HG03521 (cell line): ENCODE data around the gene PFKFB4.

Experiments
- ATAC-seq: cut with Tn5 transposase; IDR thresholded peaks from one replicate; pipeline ENCODE4 v1.9.1; 2021; ENCODE audit warnings: mild to moderate bottlenecking, moderate library complexity; ENCODE audit not compliant: unreplicated experiment

Gene PFKFB4

GRCh38 chr3:48556796-48557626 is at the start of gene PFKFB4:
Gene PFKFB4, minus strand, starts transcription at chr3:48556803. Its CDS starts 26 bp downstream, at chr3:48556777.
- ATAC-seq = peak; percentile 87

GRCh38 chr3:48601622-48601994 is 45.0 kb upstream of the PFKFB4 start:
- no peak for ATAC-seq

GRCh38 chr3:48600711-48601621 is 44.4 kb upstream of the PFKFB4 start:
- no peak for ATAC-seq

- ATAC-seq = no peak
These were observed 43.1 kb upstream of the PFKFB4 start for GRCh38 chr3:48599509-48600285.

- no peak for ATAC-seq
These were observed 42.5 kb upstream of the PFKFB4 start for GRCh38 chr3:48599077-48599501.

- no peak for ATAC-seq
These were observed 41.9 kb upstream of the PFKFB4 start for GRCh38 chr3:48598323-48599076.

GRCh38 chr3:48597408-48597800 is 40.8 kb upstream of the PFKFB4 start:
- no peak for ATAC-seq

GRCh38 chr3:48596676-48597407 is 40.2 kb upstream of the PFKFB4 start:
- no peak for ATAC-seq

GRCh38 chr3:48596157-48596556 is 39.6 kb upstream of the PFKFB4 start:
- no peak for ATAC-seq

- no peak for ATAC-seq
These were observed 39.0 kb upstream of the PFKFB4 start for GRCh38 chr3:48595526-48596121.

GRCh38 chr3:48595075-48595525 is 38.5 kb upstream of the PFKFB4 start, which contains the start of gene COL7A1:
Gene COL7A1, minus strand, starts transcription at chr3:48595329. Its CDS starts 170 bp downstream, at chr3:48595159.
- ATAC-seq = no peak

GRCh38 chr3:48594417-48595049 is 37.9 kb upstream of the PFKFB4 start:
- ATAC-seq = no peak

- no peak for ATAC-seq
These were observed 36.7 kb upstream of the PFKFB4 start for GRCh38 chr3:48593337-48593736.

- ATAC-seq = no peak
These were observed 36.0 kb upstream of the PFKFB4 start for GRCh38 chr3:48592519-48593087.

- ATAC-seq = no peak
These were observed 35.4 kb upstream of the PFKFB4 start for GRCh38 chr3:48591886-48592518.

GRCh38 chr3:48591436-48591835 is 34.8 kb upstream of the PFKFB4 start:
- no peak for ATAC-seq

- ATAC-seq = no peak
These were observed 31.6 kb upstream of the PFKFB4 start for GRCh38 chr3:48588230-48588629.

- ATAC-seq = no peak
These were observed 31.1 kb upstream of the PFKFB4 start for GRCh38 chr3:48587686-48588085.
